Mucosa of stomach (tissue), 1 donor: ENCODE data around the gene ETDC.
"Not testable (repeated sequence)": the region's sequence is repeated elsewhere in the genome, so short reads cannot be mapped to it uniquely, and the experiment has no call there.

Experiments
- H3K27me3 ChIP-seq: one replicate; pipeline ENCODE4 v1.7.0; 2013; ENCODE audit warnings: mild to moderate bottlenecking, low read length; ENCODE audit not compliant: control insufficient read depth, insufficient read depth
- H3K36me3 ChIP-seq: one replicate; pipeline ENCODE4 v1.7.0; 2013; ENCODE audit warnings: low read length; ENCODE audit not compliant: control insufficient read depth, insufficient read depth
- H3K4me1 ChIP-seq: one replicate; pipeline ENCODE4 v1.7.0; 2013; ENCODE audit warnings: mild to moderate bottlenecking, low read length; ENCODE audit not compliant: control insufficient read depth, insufficient read depth
- H3K4me3 ChIP-seq: one replicate; pipeline ENCODE4 v1.7.0; 2013; ENCODE audit warnings: low read length
- H3K9ac ChIP-seq: one replicate; pipeline ENCODE4 v1.7.0; 2013; ENCODE audit warnings: mild to moderate bottlenecking, low read length, moderate library complexity
- H3K9me3 ChIP-seq: one replicate; pipeline ENCODE4 v1.7.0; 2013; ENCODE audit warnings: mild to moderate bottlenecking, low read length, moderate library complexity; ENCODE audit not compliant: control insufficient read depth
- donor health status: Pancreatic carcinoma.

ETDC gene

DNA sequence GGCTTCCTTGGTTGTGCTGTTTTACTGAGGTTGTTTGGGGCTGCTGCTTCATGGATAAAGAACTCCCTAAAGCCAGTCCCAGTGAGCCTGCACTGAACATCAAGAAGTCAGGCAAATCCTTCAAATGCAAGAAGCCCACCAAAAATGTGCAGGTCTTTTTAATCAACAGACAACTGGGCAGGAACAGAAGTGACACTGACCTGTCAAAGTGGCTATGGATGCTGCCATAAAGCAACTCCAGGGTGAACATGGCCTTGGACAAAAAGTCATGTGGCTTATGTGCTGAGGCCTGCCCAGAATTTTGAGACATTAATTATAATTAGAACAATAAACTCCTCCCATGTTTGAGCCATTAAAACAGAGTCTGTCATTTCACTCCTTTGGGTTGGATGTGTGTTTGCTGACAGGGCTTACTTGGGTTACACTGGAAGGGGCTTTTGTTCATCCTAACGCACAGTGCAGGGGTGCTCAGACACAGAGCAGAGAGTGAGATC lies at the start of gene ETDC:
ETDC (plus strand) TSS at position 51 of the 494 bp plus-strand sequence; CDS start at position 51, 0 bp downstream.
- H3K27me3 ChIP-seq = no peaks in the 10 kb centered on the region
- no peaks in the 10 kb centered on the region for H3K9me3 ChIP-seq
- H3K4me1 ChIP-seq = no peaks in the 10 kb centered on the region
- H3K4me3 ChIP-seq = no peak within 1 kb of the TSS
- H3K9ac ChIP-seq = no peak within 1 kb of the TSS
- no peaks in the 10 kb centered on the region for H3K36me3 ChIP-seq

DNA sequence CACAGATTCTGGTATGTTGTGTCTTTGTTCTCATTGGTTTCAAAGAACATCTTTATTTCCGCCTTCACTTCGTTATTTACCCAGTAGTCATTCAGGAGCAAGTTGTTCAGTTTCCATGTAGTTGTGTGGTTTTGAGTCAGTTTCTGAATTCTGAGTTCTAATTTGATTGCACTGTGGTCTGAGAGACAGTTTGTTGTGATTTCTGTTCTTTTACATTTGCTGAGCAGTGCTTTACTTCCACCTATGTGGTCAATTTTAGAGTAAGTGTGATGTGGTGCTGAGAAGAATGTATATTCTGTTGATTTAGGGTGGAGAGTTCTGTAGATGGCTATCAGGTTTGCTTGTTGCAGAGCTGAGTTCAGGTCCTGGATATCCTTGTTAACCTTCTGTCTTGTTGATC lies 48.3 kb upstream of the ETDC start:
- H3K27me3 ChIP-seq, H3K36me3 ChIP-seq, H3K9me3 ChIP-seq: not testable (repeated sequence)

DNA sequence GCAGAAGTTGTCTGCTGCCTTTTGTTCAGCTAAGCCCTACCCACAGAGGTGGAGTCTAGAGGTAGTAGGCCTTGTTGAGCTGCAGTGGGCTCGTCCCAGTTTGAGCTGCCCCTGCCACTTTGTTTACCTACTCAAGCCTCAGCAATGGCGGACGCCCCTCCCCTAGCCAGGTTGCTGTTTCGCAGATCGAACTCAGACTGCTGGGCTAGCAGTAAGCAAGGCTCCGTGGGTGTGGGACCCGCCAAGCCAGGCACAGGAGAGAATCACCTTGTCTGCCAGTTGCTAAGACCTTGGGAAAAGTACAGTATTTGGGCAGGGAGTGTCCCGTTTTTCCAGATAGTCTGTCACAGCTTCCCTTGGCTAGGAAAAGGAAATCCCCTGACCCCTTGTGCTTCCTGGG lies 45.9 kb upstream of the ETDC start:
- H3K27me3 ChIP-seq, H3K9ac ChIP-seq, H3K4me1 ChIP-seq, H3K36me3 ChIP-seq, H3K9me3 ChIP-seq, H3K4me3 ChIP-seq: not testable (repeated sequence)

More for the DNA sequence above, 48.3 kb upstream of the ETDC start:
- not testable (repeated sequence) for H3K4me3 ChIP-seq, H3K4me1 ChIP-seq, H3K9ac ChIP-seq

DNA sequence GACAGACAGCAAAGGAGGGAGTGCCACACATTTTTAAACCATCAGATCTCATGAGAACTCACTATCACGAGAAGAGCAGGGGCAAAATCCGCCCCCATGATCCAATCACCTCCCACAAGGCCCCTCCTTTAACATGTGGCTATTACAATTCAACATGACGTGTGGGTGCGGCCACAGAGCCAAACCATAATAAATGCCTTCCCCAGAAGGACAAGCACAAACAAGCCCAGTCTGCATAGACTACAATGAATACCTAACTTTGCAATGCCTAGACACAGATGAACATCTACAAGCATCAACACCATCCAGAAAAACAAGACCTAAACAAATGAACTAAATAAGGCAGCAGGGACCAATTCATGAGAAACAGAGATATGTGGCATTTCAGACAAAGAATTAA lies 45.1 kb upstream of the ETDC start:
- Histone ChIP-seq H3K27me3 (no peaks in the 10 kb centered on the region), H3K9ac (no peak overlapping the region), H3K4me3 (no peak overlapping the region)

DNA sequence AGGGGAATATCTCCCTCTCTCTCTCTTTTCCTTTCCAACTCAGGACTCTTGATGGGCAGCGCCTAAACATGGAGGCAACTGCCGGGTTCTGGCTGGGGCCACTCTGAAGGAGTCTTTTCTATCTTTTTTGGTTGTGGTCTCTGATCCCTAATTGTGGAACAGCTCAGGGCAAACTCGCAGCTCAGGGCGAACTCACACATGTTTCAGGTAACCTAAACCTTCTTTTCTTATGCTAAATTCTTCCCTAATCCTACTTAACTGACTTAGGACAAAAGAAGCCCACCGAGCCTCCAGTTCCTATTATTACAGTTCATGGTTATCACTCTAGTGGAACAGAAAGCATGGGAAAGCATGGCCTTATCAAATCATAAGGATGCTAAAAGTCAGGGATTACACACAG lies 36.1 kb upstream of the ETDC start:
- no peak overlapping the region for H3K4me3 ChIP-seq

More for the DNA sequence above, 45.1 kb upstream of the ETDC start:
- H3K4me1 ChIP-seq = no peaks in the 10 kb centered on the region
- H3K36me3 ChIP-seq = no peaks in the 10 kb centered on the region
- H3K9me3 ChIP-seq = no peaks in the 10 kb centered on the region

DNA sequence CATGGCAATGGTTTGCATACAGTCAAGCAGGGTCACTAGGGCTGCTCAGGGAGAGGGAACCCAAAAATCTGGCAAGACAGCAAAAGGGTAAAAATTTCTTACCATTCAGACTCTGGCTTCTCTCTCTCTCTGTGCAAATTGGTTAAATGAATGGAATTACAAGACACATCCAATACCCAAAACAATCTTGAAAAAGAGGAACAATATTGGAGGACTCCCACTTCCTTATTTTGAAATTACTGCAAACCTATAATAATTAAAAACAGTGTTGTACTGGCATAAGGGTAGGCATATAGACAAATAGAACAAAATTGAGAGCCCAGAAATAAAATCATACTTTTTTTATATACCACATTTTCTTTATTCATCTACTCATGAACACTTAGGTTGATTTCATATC lies 33.3 kb upstream of the ETDC start:
- H3K9ac ChIP-seq = no peak overlapping the region
- no peak overlapping the region for H3K4me3 ChIP-seq
- H3K36me3 ChIP-seq = no peaks in the 10 kb centered on the region
- no peaks in the 10 kb centered on the region for H3K9me3 ChIP-seq
- H3K4me1 ChIP-seq = no peaks in the 10 kb centered on the region
- H3K27me3 ChIP-seq = no peaks in the 10 kb centered on the region

More for the DNA sequence above, 36.1 kb upstream of the ETDC start:
- Histone ChIP-seq H3K9me3 (no peaks in the 10 kb centered on the region), H3K4me1 (no peaks in the 10 kb centered on the region), H3K9ac (no peak overlapping the region), H3K36me3 (no peaks in the 10 kb centered on the region), H3K27me3 (no peaks in the 10 kb centered on the region)

DNA sequence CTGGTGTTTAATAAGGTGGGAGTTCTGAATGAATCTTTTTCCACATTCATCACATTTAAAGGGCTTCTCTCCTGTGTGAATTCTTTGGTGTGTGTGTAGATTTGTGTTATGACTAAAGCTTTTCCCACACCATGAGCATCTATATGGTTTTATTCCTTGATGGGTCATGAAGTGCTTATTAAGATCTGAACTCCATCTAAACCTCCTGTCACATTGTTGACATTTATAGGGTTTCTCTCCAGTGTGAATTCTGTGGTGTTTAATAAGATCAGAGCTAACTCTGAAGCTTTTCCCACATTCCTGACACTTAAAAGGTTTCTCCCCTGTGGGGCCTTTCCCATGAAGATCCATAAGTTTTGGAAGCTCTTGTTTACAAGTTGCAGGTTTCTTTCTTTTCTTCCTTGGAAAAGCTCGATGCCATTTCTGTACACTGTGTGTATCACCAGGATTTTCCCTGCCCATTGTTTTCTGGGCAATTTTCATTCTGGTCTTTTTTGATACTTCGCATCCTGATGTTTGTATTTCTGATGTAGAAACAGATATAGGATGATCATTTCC lies 21.9 kb upstream of the ETDC start:
- Histone ChIP-seq H3K27me3 (no peaks in the 10 kb centered on the region), H3K4me3 (no peak overlapping the region), H3K36me3 (no peaks in the 10 kb centered on the region), H3K9me3 (peaks cover 4% of the 10 kb centered on the region), H3K9ac (no peak overlapping the region), H3K4me1 (no peaks in the 10 kb centered on the region)

DNA sequence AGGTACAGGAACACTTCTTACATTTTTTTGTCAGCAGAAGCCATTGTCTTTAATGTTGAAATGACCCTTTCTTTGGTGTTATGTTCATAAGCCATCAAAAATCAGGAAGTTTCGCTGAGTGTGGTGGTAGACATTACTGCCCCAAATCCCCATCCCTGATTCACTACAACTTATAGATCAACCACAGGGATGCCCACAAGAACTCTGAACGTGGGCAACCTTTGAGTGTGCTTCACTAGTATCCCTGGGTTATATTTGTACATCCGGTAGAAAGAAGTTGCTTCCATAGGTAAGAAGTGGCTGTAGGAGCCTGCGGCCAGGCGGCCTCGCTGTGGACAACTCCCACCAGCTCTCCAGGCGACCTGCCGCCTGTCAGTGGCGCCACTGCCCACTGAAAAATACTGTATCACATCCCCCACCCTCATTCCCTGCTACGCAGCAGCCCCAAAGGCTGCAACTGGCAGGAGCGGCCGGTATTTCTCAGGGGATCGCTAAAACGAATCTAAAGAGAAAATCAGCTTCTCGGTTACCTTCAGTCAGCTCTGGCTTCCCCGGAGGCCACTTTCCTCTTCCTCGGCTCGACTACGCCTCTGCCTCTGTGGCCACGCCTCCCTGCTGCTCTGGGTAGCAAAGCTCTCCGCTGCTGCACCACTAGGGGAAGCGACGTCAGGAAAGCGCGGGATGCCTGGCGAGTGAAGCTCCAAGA lies 13.9 kb upstream of the ETDC start:
- Histone ChIP-seq H3K4me1 (no peaks in the 10 kb centered on the region), H3K36me3 (no peaks in the 10 kb centered on the region), H3K4me3 (no peak overlapping the region), H3K27me3 (no peaks in the 10 kb centered on the region), H3K9me3 (no peaks in the 10 kb centered on the region), H3K9ac (no peak overlapping the region)

DNA sequence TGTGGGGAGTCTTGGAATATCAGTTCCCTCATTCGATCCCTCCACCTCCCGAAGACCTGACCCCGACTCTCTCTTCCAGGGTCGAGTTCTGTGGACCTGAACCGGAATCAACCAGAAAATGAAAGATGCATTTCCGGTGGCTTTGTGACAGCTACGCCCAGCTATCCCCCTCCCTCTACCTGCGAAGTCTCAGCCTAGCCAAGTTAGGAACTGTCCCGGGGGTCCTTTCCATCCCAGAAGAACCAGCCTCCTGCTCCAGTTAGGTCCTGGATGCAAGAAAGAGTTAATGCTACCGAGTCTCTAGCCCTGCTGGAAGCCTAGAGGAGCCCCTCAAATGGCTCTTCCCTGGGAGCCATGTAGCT lies 13.4 kb upstream of the ETDC start:
- Histone ChIP-seq H3K4me1 (no peaks in the 10 kb centered on the region), H3K9ac (no peak overlapping the region), H3K36me3 (no peaks in the 10 kb centered on the region), H3K27me3 (no peaks in the 10 kb centered on the region), H3K9me3 (no peaks in the 10 kb centered on the region), H3K4me3 (no peak overlapping the region)

DNA sequence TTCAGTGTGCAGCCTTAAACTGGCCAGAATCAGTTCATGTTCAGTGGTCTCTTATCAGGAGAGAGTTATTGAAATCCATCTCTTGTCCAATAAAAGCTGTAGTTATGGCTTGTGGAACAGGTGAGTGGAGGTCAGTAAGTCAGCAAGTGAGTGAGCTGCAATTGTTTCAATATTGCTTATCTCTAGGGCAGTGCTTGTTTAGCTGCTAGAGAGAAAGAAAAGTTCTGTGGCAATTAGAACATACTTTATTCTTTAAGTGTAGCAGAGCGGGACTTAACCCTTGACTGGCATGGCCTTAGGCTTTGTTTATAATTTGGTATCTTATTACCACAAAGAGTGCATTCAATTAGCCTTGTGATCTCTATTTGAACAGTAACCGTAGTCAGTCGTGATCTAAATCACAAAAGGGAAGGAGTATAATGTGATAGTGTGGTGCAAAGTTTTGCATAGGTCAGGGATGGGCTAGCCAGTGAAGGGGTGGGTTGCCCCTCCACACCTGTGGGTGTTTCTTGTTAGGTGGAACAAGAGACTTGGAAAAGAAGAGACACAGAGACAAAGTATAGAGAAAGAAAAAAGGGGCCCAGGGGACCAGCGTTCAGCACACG lies 6.9 kb upstream of the ETDC start:
- H3K9ac ChIP-seq = no peak overlapping the region
- H3K36me3 ChIP-seq = no peaks in the 10 kb centered on the region
- H3K4me3 ChIP-seq = no peak overlapping the region
- no peaks in the 10 kb centered on the region for H3K27me3 ChIP-seq
- H3K4me1 ChIP-seq = peaks cover 3% of the 10 kb centered on the region
- H3K9me3 ChIP-seq = no peaks in the 10 kb centered on the region

DNA sequence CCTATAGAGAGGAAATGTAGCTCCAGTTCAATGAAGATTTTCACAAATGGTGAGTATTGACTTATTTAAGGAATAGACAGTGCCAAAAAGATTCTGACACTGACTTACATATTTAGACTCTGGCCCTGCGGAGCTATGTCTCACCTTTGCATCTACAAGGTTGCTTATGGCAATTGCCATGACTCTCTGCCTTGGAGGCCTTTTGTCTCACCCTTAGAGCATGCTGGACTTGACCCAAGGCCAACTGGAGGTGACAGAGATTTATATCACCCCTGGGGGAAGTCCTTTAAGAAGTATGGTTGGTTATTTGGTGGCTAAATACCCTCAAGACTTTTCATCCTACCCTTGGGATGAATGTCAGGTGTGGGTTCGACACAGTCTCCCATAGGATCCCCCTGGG lies 4.5 kb upstream of the ETDC start:
- H3K36me3 ChIP-seq = no peaks in the 10 kb centered on the region
- no peaks in the 10 kb centered on the region for H3K27me3 ChIP-seq
- H3K9me3 ChIP-seq = no peaks in the 10 kb centered on the region
- H3K9ac ChIP-seq = no peak overlapping the region
- H3K4me1 ChIP-seq = peaks cover 3% of the 10 kb centered on the region
- no peak overlapping the region for H3K4me3 ChIP-seq

DNA sequence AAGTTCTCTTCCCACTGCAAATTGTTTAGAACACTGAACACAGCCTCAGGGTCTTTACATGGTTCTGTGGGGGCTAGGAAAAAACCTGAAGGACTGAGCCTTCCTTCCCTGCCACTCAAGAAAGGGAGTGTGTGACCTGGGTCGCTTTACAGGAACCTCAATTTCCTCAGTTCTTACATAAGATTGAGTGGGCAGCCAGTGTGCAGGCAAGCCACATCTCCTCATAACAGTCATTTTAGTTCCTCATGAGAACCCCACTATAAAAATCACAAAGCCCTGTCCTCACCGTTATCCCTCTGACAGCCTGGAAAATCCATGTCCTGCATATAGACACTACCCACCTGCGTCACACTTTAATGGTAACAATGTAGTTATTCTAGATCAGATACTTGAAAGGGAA lies 2.1 kb upstream of the ETDC start:
- no peaks in the 10 kb centered on the region for H3K36me3 ChIP-seq
- H3K4me1 ChIP-seq = no peaks in the 10 kb centered on the region
- no peaks in the 10 kb centered on the region for H3K27me3 ChIP-seq
- no peaks in the 10 kb centered on the region for H3K9me3 ChIP-seq
- no peak overlapping the region for H3K9ac ChIP-seq
- no peak overlapping the region for H3K4me3 ChIP-seq
